Ectodermal cell (in vitro differentiated cells): ENCODE results near the gene FOXI1.

ENCODE experiments used
- H3K27ac ChIP-seq: 2 replicates; pipeline ENCODE4 v1.7.0; 2013; ENCODE audit warnings: mild to moderate bottlenecking, low read depth, low read length; ENCODE audit not compliant: insufficient read depth, poor library complexity, severe bottlenecking
- H3K27me3 ChIP-seq: 2 replicates; pipeline ENCODE4 v1.7.0; 2013; ENCODE audit warnings: mild to moderate bottlenecking, low read length; ENCODE audit not compliant: insufficient read depth, control insufficient read depth, poor library complexity, severe bottlenecking
- H3K36me3 ChIP-seq: one replicate; pipeline ENCODE4 v1.7.0; 2013; ENCODE audit warnings: low read length; ENCODE audit not compliant: control insufficient read depth, insufficient read depth
- H3K4me1 ChIP-seq: one replicate; pipeline ENCODE4 v1.7.0; 2013; ENCODE audit warnings: low read length; ENCODE audit not compliant: control insufficient read depth, insufficient read depth
- H3K4me3 ChIP-seq: 2 replicates; pipeline ENCODE4 v1.7.0; 2013; ENCODE audit warnings: low read depth, low read length, control low read depth; ENCODE audit not compliant: insufficient read depth
- H3K9me3 ChIP-seq: 2 replicates; pipeline ENCODE4 v1.7.0; 2013; ENCODE audit warnings: mild to moderate bottlenecking, low read length, moderate library complexity; ENCODE audit not compliant: control insufficient read depth
- WGBS, 2 experiments: methylation state at CpG; one replicate each; pipeline ENCODE4 v1.1.7; 2013; ENCODE audit warnings: missing lambda C conversion rate in 2 of 2; 5-methylcytosine and 5-hydroxymethylcytosine counted together

Gene FOXI1

GRCh38 chr5:170120576-170120975, 14.9 kb downstream of the FOXI1 start:
- no peak overlapping the region for H3K27ac ChIP-seq
- no peaks in the 10 kb centered on the region for H3K4me1 ChIP-seq
- 90 to 92% methylated on average over 2 of the region's 2 CpGs for WGBS, 2 experiments

GRCh38 chr5:170121321-170121720, 15.6 kb downstream of the FOXI1 start:
- no peak overlapping the region for H3K27ac ChIP-seq
- 94 to 95% methylated on average over 7 of the region's 7 CpGs for WGBS, 2 experiments
- no peaks in the 10 kb centered on the region for H3K4me1 ChIP-seq
- H3K4me3 ChIP-seq, result no peak overlapping the region
- H3K36me3 ChIP-seq, result no peaks in the 10 kb centered on the region
- no peaks in the 10 kb centered on the region for H3K27me3 ChIP-seq
- H3K9me3 ChIP-seq, result no peaks in the 10 kb centered on the region

More at GRCh38 chr5:170120576-170120975, 14.9 kb downstream of the FOXI1 start:
- Histone ChIP-seq H3K27me3 (no peaks in the 10 kb centered on the region), H3K4me3 (no peak overlapping the region), H3K9me3 (no peaks in the 10 kb centered on the region), H3K36me3 (no peaks in the 10 kb centered on the region)

GRCh38 chr5:170126061-170126460, 20.4 kb downstream of the FOXI1 start:
- Histone ChIP-seq H3K4me1 (no peaks in the 10 kb centered on the region), H3K4me3 (no peak overlapping the region)
- WGBS, 2 experiments, result 92 to 95% methylated on average over 1 of the region's 1 CpG

GRCh38 chr5:170126626-170127025, 20.9 kb downstream of the FOXI1 start:
- Histone ChIP-seq H3K36me3 (no peaks in the 10 kb centered on the region), H3K27ac (no peak overlapping the region), H3K4me3 (no peak overlapping the region), H3K9me3 (no peaks in the 10 kb centered on the region), H3K27me3 (no peaks in the 10 kb centered on the region), H3K4me1 (no peaks in the 10 kb centered on the region)
- 89 to 100% methylated on average over 1 of the region's 1 CpG for WGBS, 2 experiments

More at GRCh38 chr5:170126061-170126460, 20.4 kb downstream of the FOXI1 start:
- H3K27ac ChIP-seq, result no peak overlapping the region
- H3K27me3 ChIP-seq, result no peaks in the 10 kb centered on the region
- no peaks in the 10 kb centered on the region for H3K9me3 ChIP-seq
- H3K36me3 ChIP-seq, result no peaks in the 10 kb centered on the region

GRCh38 chr5:170131235-170131634, 25.5 kb downstream of the FOXI1 start:
- Histone ChIP-seq H3K36me3 (no peaks in the 10 kb centered on the region), H3K9me3 (no peaks in the 10 kb centered on the region), H3K27me3 (no peaks in the 10 kb centered on the region), H3K4me1 (no peaks in the 10 kb centered on the region), H3K27ac (no peak overlapping the region), H3K4me3 (no peak overlapping the region)
- WGBS, 2 experiments, result 87 to 94% methylated on average over 2 of the region's 3 CpGs

GRCh38 chr5:170132269-170132975, 26.7 kb downstream of the FOXI1 start:
- Histone ChIP-seq H3K4me1 (no peaks in the 10 kb centered on the region), H3K27ac (no peak overlapping the region), H3K36me3 (no peaks in the 10 kb centered on the region), H3K4me3 (no peak overlapping the region), H3K27me3 (no peaks in the 10 kb centered on the region), H3K9me3 (no peaks in the 10 kb centered on the region)
- 64 to 66% methylated on average over 4 of the region's 4 CpGs for WGBS, 2 experiments

- H3K27me3 ChIP-seq, result no peaks in the 10 kb centered on the region
- no peak overlapping the region for H3K27ac ChIP-seq
- no peaks in the 10 kb centered on the region for H3K9me3 ChIP-seq
- no peak overlapping the region for H3K4me3 ChIP-seq
- H3K36me3 ChIP-seq, result no peaks in the 10 kb centered on the region
- WGBS, 2 experiments, result 64% methylated on average over 2 of the region's 3 CpGs
- no peaks in the 10 kb centered on the region for H3K4me1 ChIP-seq
These were observed 27.3 kb downstream of the FOXI1 start for GRCh38 chr5:170132976-170133448.

- Histone ChIP-seq H3K9me3 (no peaks in the 10 kb centered on the region), H3K4me1 (no peaks in the 10 kb centered on the region), H3K36me3 (no peaks in the 10 kb centered on the region), H3K27me3 (no peaks in the 10 kb centered on the region), H3K27ac (no peak overlapping the region), H3K4me3 (no peak overlapping the region)
- WGBS, 2 experiments, result 93 to 97% methylated on average over 3 to 4 of the region's 4 CpGs
These were observed 30.2 kb downstream of the FOXI1 start for GRCh38 chr5:170135796-170136490.

- H3K4me3 ChIP-seq, result no peak overlapping the region
- no peak overlapping the region for H3K27ac ChIP-seq
- 66 to 73% methylated on average over 3 of the region's 3 CpGs for WGBS, 2 experiments
- no peaks in the 10 kb centered on the region for H3K4me1 ChIP-seq
- no peaks in the 10 kb centered on the region for H3K9me3 ChIP-seq
- H3K27me3 ChIP-seq, result no peaks in the 10 kb centered on the region
- no peaks in the 10 kb centered on the region for H3K36me3 ChIP-seq
These were observed 30.8 kb downstream of the FOXI1 start for GRCh38 chr5:170136506-170136905.

- Histone ChIP-seq H3K9me3 (no peaks in the 10 kb centered on the region), H3K4me1 (no peaks in the 10 kb centered on the region), H3K27me3 (no peaks in the 10 kb centered on the region), H3K27ac (no peak overlapping the region), H3K36me3 (no peaks in the 10 kb centered on the region), H3K4me3 (no peak overlapping the region)
- WGBS, 2 experiments, result 93 to 99% methylated on average over 2 of the region's 2 CpGs
These were observed 32.1 kb downstream of the FOXI1 start for GRCh38 chr5:170137694-170138214.
